GM20000 (cell line): ENCODE results near the gene PRKAG2.

Experiments used
- DNase-seq: peaks from one replicate; pipeline ENCODE4 v3.0.0; 2012; ENCODE audit warnings: low spot score
- CTCF ChIP-seq: IDR thresholded peaks from 2 replicates; pipeline ENCODE4 v1.5.1; 2012; ENCODE audit warnings: mild to moderate bottlenecking, control low read depth; ENCODE audit errors: extremely low read depth, missing control alignments

PRKAG2 gene

GRCh38 chr7:151819866-151820265, 57.0 kb downstream of the PRKAG2 start:
- TF ChIP-seq CTCF: no peak
- DNase-seq: no peak

- TF ChIP-seq CTCF: no peak
- DNase-seq: no peak
Measured at GRCh38 chr7:151818674-151819519, 58.0 kb downstream of the PRKAG2 start.

GRCh38 chr7:151817981-151818673, 58.8 kb downstream of the PRKAG2 start:
- no peak for TF ChIP-seq CTCF
- DNase-seq: no peak

- TF ChIP-seq CTCF: no peak
- DNase-seq: no peak
Measured at GRCh38 chr7:151817315-151817690, 59.6 kb downstream of the PRKAG2 start.

GRCh38 chr7:151816562-151817314, 60.2 kb downstream of the PRKAG2 start:
- TF ChIP-seq CTCF: no peak
- DNase-seq: no peak

GRCh38 chr7:151815419-151815818, 61.5 kb downstream of the PRKAG2 start:
- no peak for TF ChIP-seq CTCF
- DNase-seq: no peak
